ENCODE measurements around the gene HIBADH.

Gene HIBADH

DNA sequence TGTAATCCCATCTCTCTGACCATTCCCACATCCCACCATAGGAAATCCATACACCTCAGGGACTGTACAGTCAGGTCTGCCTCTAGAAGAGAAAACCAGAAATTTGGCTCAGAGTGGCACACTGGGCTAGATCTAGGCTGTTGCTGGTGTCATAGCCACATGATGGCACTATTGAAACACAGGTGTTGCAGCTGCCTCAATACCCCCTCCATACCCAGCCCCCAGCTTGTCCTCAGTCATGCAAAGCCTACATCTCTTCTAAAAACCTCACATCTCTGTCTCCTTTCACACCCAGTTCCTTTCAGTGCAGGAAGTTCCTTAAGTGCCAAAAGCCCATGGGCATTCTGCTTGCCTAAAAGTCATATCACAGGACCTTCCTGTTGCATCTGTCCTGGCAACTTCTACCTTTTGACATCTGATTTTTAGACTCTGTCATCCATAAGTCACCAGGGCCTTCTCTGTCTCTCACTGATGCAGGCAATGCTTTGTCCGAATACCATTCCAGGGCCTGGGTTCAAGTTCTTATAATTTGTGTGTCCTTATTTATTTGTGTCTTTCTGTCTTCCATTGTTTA is 27.0 kb upstream of the HIBADH start:
- TF ChIP-seq, protein P1, sequence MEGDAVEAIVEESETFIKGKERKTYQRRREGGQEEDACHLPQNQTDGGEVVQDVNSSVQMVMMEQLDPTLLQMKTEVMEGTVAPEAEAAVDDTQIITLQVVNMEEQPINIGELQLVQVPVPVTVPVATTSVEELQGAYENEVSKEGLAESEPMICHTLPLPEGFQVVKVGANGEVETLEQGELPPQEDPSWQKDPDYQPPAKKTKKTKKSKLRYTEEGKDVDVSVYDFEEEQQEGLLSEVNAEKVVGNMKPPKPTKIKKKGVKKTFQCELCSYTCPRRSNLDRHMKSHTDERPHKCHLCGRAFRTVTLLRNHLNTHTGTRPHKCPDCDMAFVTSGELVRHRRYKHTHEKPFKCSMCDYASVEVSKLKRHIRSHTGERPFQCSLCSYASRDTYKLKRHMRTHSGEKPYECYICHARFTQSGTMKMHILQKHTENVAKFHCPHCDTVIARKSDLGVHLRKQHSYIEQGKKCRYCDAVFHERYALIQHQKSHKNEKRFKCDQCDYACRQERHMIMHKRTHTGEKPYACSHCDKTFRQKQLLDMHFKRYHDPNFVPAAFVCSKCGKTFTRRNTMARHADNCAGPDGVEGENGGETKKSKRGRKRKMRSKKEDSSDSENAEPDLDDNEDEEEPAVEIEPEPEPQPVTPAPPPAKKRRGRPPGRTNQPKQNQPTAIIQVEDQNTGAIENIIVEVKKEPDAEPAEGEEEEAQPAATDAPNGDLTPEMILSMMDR (IDR thresholded peaks at IDR 0.05; ENCODE audit: borderline replicate concordance, insufficient read depth, low read depth, low read length), result peak; percentile 50
- H3K4me3 ChIP-seq (ENCODE audit: low read depth, low read length), result no peak overlapping the region

DNA sequence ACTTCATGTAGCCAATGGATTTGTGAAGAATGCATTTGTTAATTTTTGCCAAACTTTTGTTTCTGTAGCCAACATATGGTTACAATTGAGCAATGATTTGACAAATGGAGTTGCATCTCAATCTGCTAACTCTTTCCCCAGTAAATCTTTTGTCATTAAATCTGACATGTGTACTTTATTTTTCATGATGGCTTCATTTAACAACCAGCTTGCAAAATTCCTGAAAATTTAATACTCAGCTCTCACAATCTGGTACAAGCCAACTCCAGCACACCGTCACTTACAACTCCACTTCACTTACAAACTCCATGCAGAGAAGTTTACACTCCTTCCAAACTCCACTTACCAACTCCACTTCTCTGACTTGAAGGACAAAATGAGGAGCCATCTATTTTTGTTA is 26.5 kb upstream of the HIBADH start:
- TF ChIP-seq, protein P1 (IDR thresholded peaks at IDR 0.05; ENCODE audit: borderline replicate concordance, insufficient read depth, low read depth, low read length), result no peak
- no peak overlapping the region for H3K4me3 ChIP-seq (ENCODE audit: low read depth, low read length)

DNA sequence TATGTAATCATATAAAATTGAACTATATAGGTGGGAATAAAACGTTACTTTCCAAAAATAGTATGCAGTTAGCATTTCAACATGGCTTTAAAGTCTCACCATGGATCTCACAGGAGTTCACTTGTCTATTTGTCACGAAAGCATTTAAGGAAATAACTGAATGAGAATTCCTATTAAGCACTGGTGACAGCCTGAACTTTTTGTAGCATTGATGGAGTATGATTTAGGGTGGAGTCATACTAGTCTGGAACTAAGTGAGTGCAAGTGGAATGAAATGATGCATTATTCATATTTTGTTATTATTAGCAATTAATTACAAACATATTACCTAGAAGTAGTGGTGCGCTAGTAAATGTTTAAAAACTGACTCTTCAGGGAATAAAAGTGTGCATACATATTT is 26.0 kb upstream of the HIBADH start:
- H3K4me3 ChIP-seq (ENCODE audit: low read depth, low read length), result no peak overlapping the region
- TF ChIP-seq, protein P1 (IDR thresholded peaks at IDR 0.05; ENCODE audit: borderline replicate concordance, insufficient read depth, low read depth, low read length), result no peak

DNA sequence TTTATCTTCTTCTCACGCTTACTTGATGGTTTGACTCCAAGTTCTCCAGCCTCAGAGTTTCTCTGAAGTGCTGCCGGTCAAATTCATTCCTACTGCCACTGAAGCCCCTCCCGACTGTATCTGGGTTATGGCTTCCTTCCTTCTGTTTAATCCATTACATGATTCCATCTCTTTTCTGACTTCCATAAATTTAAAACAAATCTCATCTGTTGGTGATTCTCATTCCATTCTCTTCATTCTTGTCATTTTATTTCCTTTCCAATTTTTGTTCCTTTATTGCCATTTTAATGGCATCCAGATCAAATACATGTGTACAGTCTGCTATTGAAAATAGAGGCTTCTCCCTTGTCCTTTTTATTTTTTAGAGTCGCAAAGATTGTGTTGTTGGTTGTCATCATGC is 25.4 kb upstream of the HIBADH start:
- no peak overlapping the region for H3K4me3 ChIP-seq (ENCODE audit: low read depth, low read length)
- TF ChIP-seq, protein P1 (IDR thresholded peaks at IDR 0.05; ENCODE audit: borderline replicate concordance, insufficient read depth, low read depth, low read length), result no peak

DNA sequence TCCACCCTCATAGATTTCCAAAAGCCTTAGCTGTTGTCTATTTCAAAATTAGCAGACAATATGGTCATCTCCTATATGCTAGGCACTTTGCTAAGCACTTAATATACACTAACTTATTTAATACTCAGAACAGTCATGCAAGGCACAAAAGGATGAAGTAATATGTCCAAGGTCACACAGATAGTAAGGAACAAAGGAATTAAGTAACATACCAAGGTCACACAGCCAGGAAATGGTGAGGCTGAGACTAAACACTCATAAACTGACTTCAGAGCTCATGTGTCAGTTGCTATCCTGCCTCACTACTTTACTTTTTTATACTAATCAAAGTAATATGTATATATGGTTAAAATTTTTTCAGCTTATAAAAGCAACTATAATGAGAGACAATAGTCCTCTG is 23.6 kb upstream of the HIBADH start:
- TF ChIP-seq, protein P1 (IDR thresholded peaks at IDR 0.05; ENCODE audit: borderline replicate concordance, insufficient read depth, low read depth, low read length), result no peak
- H3K4me3 ChIP-seq (ENCODE audit: low read depth, low read length), result no peak overlapping the region

DNA sequence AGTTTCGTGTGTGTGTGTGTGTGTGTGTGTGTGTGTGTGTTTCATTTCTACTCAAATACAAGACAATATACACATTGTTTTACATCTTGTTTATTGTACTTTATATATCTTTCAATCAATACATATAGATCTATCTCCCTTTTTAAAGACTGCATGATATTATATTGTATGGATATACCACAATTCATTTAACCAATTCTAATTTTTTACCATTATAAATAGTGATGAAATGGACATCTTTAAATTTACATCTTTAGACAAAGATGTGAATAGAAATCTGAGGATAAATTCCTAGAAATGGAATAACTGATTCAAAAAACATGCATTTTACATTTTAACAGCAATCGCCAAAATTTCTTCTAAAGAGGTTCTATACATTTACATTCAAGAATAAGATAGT is 23.2 kb upstream of the HIBADH start:
- TF ChIP-seq, protein P1 (IDR thresholded peaks at IDR 0.05; ENCODE audit: borderline replicate concordance, insufficient read depth, low read depth, low read length), result no peak
- H3K4me3 ChIP-seq (ENCODE audit: low read depth, low read length), result no peak overlapping the region

DNA sequence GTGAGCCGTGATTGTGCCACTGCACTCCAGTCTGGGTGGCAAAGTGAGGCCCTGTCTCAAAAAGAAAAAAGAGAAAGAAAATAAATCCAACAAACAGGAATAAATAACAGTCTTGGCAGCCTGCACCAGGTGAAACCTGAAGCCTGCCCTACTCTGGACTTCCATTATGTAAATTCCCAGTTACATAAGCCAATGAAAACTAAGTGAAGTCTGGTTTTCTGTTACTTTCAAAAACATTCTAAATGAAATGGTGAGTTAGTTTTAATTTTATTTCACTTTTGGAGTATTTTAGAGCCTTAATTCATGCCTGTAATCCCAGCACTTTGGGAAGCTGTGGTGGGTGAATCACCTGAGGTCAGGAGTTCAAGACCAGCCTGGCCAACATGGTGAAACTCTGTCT is 22.5 kb upstream of the HIBADH start:
- no peak overlapping the region for H3K4me3 ChIP-seq (ENCODE audit: low read depth, low read length)
- TF ChIP-seq, protein P1 (IDR thresholded peaks at IDR 0.05; ENCODE audit: borderline replicate concordance, insufficient read depth, low read depth, low read length), result no peak

Measured in GM12875 (cell line).